ENCODE results near the gene CTNNA2. TPM values are rescaled to one million over a fixed set of nuclear protein-coding genes. Genes with fewer than 3 reads are reported as not detected.

Gene CTNNA2
- total RNA-seq, 2 donors from 2014 or later = not detected

DNA sequence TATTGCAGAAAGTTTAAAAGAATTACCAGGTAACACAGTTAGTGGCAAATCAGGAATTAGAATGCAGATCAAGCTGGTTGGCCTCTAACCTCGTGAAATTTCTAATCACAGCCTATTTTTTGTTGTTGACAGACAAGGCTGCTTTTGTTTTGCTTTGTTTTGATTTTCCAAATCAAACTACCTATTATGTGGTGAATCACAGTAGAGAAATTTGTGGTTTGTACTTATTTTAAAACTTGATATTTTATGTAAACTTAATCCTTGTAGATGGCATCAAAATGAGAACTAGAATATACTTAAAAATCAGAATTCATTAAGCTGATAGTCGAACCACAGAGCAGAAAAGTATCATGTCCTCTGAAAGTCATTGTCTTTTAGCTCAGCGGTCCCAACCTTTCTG lies 258.1 kb downstream of the CTNNA2 start:
- intact Hi-C loops (cut with DNase I) = no loop called here
- no peak for DNase-seq (ENCODE audit: low spot score)

DNA sequence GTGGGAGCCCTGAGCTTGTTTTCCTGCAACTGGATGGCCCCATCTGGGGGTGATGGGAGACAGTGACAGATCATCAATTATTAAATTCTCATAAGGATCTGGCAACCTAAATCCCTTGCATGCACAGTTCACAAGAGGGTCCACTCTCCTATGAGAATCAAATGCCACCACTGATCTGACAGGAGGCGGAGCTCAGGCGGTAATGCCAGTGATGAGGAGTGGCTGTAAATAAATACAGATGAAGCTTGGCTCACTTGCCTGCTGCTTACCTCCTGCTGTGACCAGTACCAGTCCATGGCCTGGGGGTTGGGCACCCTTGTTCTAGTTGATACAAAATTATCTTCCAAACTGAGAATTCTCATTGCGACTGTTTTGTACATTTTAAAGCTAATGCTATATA lies 258.6 kb downstream of the CTNNA2 start:
- intact Hi-C loops (cut with DNase I) = no loop called here

GRCh38 chr2:79774016-79774415 lies 261.2 kb downstream of the CTNNA2 start:
- intact Hi-C loops (cut with DNase I) = no loop called here
- no peak for DNase-seq (ENCODE audit: low spot score)

More for the DNA sequence above, 258.6 kb downstream of the CTNNA2 start:
- DNase-seq (ENCODE audit: low spot score) = no peak

GRCh38 chr2:79776461-79776860 lies 263.6 kb downstream of the CTNNA2 start:
- no peak for DNase-seq (ENCODE audit: low spot score)

DNA sequence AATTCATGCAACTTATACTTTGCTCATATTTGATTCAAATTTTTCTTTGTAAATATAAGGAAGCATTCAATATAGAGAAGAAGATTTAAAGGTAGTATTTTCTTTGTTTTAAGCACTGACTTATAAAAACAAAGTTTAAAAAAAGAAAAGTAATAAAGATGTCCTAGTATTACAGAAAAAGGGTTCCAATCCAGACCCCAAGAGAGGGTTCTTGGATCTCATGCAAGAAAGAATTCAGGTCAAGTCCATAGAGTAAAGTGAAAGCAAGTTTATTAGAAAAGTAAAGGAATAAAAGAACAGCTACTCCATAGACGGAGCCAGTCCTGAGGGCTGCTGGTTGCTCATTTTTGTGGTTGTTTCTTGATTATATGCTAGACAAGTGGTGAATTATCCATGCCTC lies 267.9 kb downstream of the CTNNA2 start:
- no peak for DNase-seq (ENCODE audit: low spot score)

More at GRCh38 chr2:79776461-79776860, 263.6 kb downstream of the CTNNA2 start:
- intact Hi-C loops (cut with DNase I) = no loop called here

DNA sequence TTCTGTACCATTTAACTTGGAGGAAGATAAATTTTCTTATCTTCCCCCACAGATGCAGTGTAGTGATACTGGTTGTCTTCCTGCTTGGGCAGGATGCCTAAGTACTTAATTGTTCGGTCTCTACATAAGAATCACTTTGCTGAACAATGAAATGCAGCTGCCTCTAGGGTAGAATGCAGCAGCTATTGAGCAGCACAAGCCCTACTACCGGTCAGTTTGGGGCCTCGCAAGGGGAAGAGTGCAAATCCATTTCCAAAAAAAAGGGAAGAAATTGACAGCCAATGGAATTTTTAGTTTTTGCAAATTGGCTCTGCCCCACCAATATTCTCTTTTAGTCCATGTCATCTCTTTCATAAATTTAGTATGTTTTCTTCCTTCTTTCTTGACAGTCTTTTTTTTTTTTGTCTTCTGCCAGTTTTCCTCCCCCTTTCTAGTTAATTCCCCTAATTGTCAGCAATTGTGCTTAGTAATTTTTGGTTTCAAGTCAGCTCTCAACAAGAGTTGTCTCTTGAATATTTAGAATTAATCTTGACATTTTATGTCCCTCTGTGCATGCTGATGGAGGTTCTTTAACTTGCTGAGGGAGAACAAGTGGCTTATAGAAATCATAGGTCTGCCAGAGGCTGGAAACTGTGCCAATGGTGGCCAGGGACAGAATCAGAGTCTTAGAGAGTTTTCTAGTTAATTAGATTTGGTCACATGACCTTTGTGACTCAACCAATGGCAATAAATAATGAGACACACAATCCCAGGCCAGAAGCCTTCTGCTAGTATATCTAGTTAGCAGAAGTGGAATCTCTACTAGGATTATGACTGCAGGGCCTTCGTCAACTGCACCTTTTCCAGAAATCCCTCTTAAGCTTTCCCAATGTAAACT lies 270.0 kb downstream of the CTNNA2 start:
- DNase-seq (ENCODE audit: low spot score) = no peak
- intact Hi-C loops (cut with DNase I) = no loop called here

More for the DNA sequence above, 267.9 kb downstream of the CTNNA2 start:
- intact Hi-C loops (cut with DNase I) = no loop called here

DNA sequence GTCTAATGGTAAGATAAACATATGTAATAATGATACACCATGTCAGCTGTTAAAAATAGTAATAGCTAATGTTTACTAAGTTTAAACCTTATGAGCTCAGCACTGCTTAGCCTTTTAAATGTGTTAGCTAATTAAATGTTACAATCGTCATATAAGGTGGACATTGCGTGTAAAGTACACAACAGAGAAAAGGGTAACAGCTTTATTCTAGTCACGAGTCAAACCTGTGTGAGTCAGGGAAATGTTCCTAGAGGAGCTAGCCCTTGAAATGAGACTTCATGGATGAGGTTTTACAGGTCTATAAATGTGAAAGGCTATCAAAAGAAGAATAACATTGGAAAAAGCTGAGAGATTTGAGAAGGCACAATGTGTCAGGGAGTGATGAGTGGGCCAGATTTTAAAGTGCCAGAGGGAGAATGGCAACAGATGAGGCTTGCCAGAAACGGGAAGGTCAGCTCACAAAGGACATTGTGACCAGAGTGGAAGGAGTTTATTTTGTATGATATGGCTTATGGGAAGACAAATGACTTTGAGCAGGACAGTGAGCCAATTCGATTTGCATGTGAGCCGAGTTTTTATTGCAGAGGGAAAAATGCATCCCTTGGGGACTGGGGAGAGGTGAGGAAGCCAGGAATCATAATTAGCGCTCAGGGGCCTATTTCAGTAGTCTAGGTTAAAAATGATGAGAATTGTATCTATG lies 276.3 kb downstream of the CTNNA2 start:
- intact Hi-C loops (cut with DNase I) = no loop called here
- no peak for DNase-seq (ENCODE audit: low spot score)

- intact Hi-C loops (cut with DNase I) = no loop called here
- DNase-seq (ENCODE audit: low spot score) = no peak
Measured at GRCh38 chr2:79789811-79790210, 277.0 kb downstream of the CTNNA2 start.

DNA sequence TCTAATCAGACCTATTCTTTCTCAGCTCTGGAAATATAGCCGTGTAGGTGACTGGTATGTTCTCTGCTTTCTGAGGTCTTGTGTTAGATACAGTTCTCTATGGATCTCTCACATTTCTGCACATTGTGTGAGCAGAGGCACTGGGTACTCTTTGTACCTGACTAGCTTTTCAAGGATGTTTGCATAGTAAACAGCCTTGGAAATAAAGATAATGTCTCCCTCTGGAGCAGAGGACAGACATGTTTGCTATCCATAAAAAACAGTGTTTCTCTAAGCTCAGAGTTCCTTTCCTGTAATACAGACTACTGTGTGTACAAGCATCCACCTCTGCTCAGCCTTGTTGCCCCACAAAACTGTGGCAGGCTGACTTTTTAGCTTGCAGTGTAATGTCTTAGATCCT lies 279.2 kb downstream of the CTNNA2 start:
- no peak for DNase-seq (ENCODE audit: low spot score)
- intact Hi-C loops (cut with DNase I) = no loop called here

DNA sequence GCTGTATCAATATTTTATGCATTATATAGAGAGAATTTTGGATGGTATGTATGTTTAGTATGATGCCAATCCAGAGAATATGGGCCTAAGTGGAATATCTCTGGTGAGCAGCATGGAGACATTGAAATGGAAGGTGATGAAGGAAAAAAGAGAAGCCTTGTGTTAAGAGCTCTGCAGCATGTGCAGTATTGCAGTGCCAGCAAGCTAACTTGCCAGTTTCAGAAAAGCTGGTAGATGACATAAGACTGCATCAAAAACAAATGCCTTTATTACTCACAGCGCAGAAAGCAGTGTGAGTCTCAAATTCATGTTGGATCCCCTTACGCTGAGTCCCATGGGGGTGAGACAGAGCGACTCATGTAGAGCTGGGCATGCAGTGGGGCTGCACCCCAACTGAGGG lies 280.2 kb downstream of the CTNNA2 start:
- intact Hi-C loops (cut with DNase I) = no loop called here
- no peak for DNase-seq (ENCODE audit: low spot score)

DNA sequence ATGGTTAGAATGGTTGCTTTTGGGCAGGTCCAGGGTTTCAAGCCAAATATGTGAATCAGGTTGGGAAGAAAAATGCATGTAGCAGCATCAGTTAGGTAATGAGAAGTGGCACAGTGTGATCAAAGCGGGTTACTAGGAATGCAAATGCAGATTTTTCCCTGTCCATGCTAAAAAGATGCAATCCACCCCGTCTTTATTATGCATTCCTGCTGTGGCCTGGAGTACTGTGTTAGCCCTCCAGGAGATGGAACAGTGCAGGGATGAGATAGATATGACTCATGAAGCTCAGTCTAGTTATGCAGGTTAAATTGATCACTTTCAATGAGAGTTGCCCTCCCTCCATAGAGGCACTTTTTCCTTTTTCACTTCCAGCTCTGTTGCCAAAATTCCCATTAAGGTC lies 283.8 kb downstream of the CTNNA2 start:
- intact Hi-C loops (cut with DNase I) = no loop called here
- DNase-seq (ENCODE audit: low spot score) = no peak

- DNase-seq (ENCODE audit: low spot score) = no peak
- intact Hi-C loops (cut with DNase I) = no loop called here
Measured at GRCh38 chr2:79798776-79799175, 285.9 kb downstream of the CTNNA2 start.

- intact Hi-C loops (cut with DNase I) = no loop called here
- DNase-seq (ENCODE audit: low spot score) = no peak
Measured at GRCh38 chr2:79799729-79800128, 286.9 kb downstream of the CTNNA2 start.

DNA sequence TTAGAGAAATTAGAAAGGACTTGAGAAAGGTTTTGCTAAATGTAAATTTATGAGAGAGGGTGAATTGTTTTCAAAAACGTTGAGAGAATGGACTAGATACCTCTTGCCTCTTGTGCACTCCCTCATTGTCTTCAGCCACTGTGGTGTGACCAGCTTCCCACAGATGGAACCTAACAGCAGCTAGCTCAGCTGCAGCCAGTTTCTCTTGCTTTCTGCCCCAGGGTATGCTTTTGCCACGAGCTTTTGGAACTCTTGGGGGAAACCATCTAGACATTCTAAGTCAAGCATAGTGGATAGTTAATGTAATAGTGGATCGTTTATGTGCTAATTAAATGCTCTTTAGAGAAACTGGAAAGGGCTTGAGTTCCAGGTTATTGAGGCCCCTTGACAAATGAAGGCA lies 288.2 kb downstream of the CTNNA2 start:
- no peak for DNase-seq (ENCODE audit: low spot score)
- intact Hi-C loops (cut with DNase I) = no loop called here

GRCh38 chr2:79817288-79817687 lies 304.4 kb downstream of the CTNNA2 start:
- intact Hi-C loops (cut with DNase I) = no loop called here

DNA sequence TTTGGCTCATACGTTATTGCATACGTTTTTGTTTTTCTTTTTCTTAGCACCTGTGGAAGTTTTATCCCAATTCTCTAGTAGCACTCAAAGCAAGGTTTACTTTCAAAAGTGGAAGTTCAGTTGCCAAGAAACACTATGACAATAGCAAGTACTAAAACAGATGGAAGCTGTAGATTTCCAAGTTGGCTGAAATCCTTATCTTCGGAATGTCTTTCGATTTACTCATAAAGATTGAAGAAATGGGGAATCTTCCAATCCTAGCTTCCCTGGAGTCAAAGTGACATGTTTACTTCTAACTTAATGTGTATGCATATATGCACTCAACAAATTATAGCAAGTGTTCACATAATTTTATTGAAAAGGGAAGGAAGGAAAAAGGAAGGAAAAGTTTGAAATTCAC lies 307.4 kb downstream of the CTNNA2 start:
- DNase-seq (ENCODE audit: low spot score) = no peak
- intact Hi-C loops (cut with DNase I) = no loop called here

More at GRCh38 chr2:79817288-79817687, 304.4 kb downstream of the CTNNA2 start:
- no peak for DNase-seq (ENCODE audit: low spot score)

DNA sequence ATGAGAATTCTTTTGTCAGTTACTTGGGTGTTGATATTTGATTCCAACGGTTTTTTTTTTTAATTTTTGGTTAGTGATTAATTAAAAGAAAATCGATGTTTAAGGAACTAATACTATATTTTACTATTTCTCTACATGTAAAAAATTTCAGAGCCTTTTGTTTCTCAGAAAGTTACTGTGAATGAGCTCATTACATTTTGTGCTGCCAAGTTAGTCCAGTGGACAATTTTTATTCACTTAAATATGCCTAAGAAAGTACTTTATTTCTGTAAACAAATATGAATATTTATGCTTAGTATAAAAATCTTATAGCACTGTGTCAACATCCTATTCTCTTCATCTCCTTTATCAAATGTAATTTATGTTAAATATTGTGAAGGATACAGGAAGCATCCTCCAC lies 309.3 kb downstream of the CTNNA2 start:
- intact Hi-C loops (cut with DNase I) = no loop called here
- no peak for DNase-seq (ENCODE audit: low spot score)

DNA sequence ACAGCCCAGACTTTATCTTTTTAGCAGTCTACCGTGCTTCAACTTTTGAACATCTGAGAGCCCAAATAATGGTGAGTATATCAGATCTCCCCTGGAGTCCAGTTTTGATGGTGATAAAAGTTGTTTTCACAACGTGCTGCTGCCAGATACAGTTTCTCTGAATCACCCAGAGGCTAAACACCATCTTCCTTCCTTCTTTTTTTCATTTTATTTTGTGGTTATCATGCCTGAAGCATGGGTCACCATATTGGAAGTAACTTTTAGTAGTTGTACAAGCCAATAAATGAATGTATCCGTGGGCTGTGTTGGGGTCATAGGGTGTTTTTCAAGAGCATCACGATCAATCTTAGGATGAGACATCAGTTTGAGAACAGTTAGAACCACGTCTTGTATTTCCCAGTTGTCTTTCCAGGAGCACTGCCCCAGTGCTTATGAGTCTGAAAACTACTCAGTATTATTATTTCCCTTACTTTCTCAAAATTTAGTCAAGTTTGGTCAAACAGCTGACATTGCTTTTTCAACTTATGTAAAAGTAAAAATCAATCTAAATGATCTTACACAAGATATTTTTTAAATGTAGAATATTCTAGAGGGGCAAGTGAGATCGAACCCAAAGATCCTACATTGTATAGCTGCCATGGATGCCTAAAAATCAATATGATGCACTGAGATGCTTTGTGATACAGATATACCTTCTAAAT lies 311.4 kb downstream of the CTNNA2 start:
- intact Hi-C loops (cut with DNase I) = no loop called here
- no peak for DNase-seq (ENCODE audit: low spot score)

- DNase-seq (ENCODE audit: low spot score) = no peak
- intact Hi-C loops (cut with DNase I) = no loop called here
Measured at GRCh38 chr2:79827881-79828280, 315.0 kb downstream of the CTNNA2 start.

GRCh38 chr2:79830501-79830900 lies 317.6 kb downstream of the CTNNA2 start:
- intact Hi-C loops (cut with DNase I) = no loop called here
- no peak for DNase-seq (ENCODE audit: low spot score)

Measured in posterior vena cava (tissue), 2 donors.